ENCODE results near the gene MITF.

GRCh38 chr3:69746119-69746518 is 6.9 kb downstream of the MITF start:
- no peak for TF ChIP-seq POLR2A (IDR thresholded peaks at IDR 0.05; ENCODE audit: extremely low read depth, insufficient read length)
- TF ChIP-seq, protein P1, sequence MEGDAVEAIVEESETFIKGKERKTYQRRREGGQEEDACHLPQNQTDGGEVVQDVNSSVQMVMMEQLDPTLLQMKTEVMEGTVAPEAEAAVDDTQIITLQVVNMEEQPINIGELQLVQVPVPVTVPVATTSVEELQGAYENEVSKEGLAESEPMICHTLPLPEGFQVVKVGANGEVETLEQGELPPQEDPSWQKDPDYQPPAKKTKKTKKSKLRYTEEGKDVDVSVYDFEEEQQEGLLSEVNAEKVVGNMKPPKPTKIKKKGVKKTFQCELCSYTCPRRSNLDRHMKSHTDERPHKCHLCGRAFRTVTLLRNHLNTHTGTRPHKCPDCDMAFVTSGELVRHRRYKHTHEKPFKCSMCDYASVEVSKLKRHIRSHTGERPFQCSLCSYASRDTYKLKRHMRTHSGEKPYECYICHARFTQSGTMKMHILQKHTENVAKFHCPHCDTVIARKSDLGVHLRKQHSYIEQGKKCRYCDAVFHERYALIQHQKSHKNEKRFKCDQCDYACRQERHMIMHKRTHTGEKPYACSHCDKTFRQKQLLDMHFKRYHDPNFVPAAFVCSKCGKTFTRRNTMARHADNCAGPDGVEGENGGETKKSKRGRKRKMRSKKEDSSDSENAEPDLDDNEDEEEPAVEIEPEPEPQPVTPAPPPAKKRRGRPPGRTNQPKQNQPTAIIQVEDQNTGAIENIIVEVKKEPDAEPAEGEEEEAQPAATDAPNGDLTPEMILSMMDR (IDR thresholded peaks at IDR 0.05; ENCODE audit: low read depth, low read length) = no peak
- no peak for TF ChIP-seq MAX (IDR thresholded peaks at IDR 0.05; ENCODE audit: low read depth, low read length)
- no peak for TF ChIP-seq MYC (IDR thresholded peaks at IDR 0.05; ENCODE audit: low read depth, low read length)
